Cardiac muscle cell (in vitro differentiated cells and primary cell): ENCODE data around the gene OXTR. TPM values are rescaled to one million over a fixed set of nuclear protein-coding genes. Genes with fewer than 3 reads are reported as not detected.

Source experiments
- DNase-seq, 2 donors: peaks; one replicate each; pipeline versions ENCODE4 v3.0.0 to v3.0.0-alpha.2; 2010 to 2017; ENCODE audit warnings: low read depth in 1 of 2, low spot score in 1 of 2
- H3K27ac ChIP-seq: fragments of 200-600 bp; sonication (generic); 2 replicates; pipeline ENCODE4 v1.5.1; 2016
- H3K27me3 ChIP-seq: fragments of 200-600 bp; sonication (generic); 2 replicates; pipeline ENCODE4 v1.6.0; 2016; ENCODE audit warnings: control low read depth
- H3K36me3 ChIP-seq: fragments of 200-600 bp; sonication (generic); 2 replicates; pipeline ENCODE4 v1.5.1; 2016; ENCODE audit warnings: control low read depth
- H3K4me1 ChIP-seq: fragments of 200-600 bp; sonication (generic); 2 replicates; pipeline ENCODE4 v1.8.1; 2017; ENCODE audit warnings: low read depth, mild to moderate bottlenecking, mixed run types
- H3K4me3 ChIP-seq: fragments of 200-600 bp; sonication (generic); 2 replicates; pipeline ENCODE4 v1.5.1; 2016; ENCODE audit warnings: mild to moderate bottlenecking
- H3K9me3 ChIP-seq: fragments of 200-600 bp; sonication (generic); 2 replicates; pipeline ENCODE4 v1.5.1; 2017; ENCODE audit warnings: low read depth, mild to moderate bottlenecking, control low read depth
- polyA plus RNA-seq: library from polyadenylated mRNA; unstranded; fragments of >200 nt; fragmentation: Nextera tagmentation; extraction: Ambion mirVana; gene quantifications from 2 replicates; pipeline ENCODE4 v1.2.1, GENCODE V29; 2016
- total RNA-seq: library from RNA; depleted of rRNA; stranded (reverse); fragments of >200 nt; gene quantifications from 2 replicates; pipeline ENCODE4 v1.2.3, GENCODE V29; 2016
- TF ChIP-seq, protein P1 (sequence below): IDR thresholded peaks from 2 replicates; pipeline ENCODE4 v1.5.1; 2012; ENCODE audit warnings: low read depth, mild to moderate bottlenecking, low read length

Gene OXTR
- total and polyA plus RNA-seq, 2 experiments from 2014 or later: 0.64 to 1.9 TPM

GRCh38 chr3:8757551-8758518, 11.6 kb downstream of the OXTR start:
- DNase-seq: peak in 1 of 2 donors; percentile 35
- no peaks in the 10 kb centered on the region for H3K36me3 ChIP-seq
- H3K27ac ChIP-seq: no peak overlapping the region

GRCh38 chr3:8756671-8757070, 12.7 kb downstream of the OXTR start:
- Histone ChIP-seq H3K4me3 (no peak overlapping the region), H3K27me3 (no peaks in the 10 kb centered on the region), H3K9me3 (no peaks in the 10 kb centered on the region), H3K4me1 (no peaks in the 10 kb centered on the region), H3K36me3 (no peaks in the 10 kb centered on the region), H3K27ac (no peak overlapping the region)
- no peak for DNase-seq
- TF ChIP-seq, protein P1, sequence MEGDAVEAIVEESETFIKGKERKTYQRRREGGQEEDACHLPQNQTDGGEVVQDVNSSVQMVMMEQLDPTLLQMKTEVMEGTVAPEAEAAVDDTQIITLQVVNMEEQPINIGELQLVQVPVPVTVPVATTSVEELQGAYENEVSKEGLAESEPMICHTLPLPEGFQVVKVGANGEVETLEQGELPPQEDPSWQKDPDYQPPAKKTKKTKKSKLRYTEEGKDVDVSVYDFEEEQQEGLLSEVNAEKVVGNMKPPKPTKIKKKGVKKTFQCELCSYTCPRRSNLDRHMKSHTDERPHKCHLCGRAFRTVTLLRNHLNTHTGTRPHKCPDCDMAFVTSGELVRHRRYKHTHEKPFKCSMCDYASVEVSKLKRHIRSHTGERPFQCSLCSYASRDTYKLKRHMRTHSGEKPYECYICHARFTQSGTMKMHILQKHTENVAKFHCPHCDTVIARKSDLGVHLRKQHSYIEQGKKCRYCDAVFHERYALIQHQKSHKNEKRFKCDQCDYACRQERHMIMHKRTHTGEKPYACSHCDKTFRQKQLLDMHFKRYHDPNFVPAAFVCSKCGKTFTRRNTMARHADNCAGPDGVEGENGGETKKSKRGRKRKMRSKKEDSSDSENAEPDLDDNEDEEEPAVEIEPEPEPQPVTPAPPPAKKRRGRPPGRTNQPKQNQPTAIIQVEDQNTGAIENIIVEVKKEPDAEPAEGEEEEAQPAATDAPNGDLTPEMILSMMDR: no peak

More at GRCh38 chr3:8757551-8758518, 11.6 kb downstream of the OXTR start:
- Histone ChIP-seq H3K27me3 (no peaks in the 10 kb centered on the region), H3K4me1 (no peaks in the 10 kb centered on the region), H3K4me3 (no peak overlapping the region), H3K9me3 (no peaks in the 10 kb centered on the region)
- TF ChIP-seq, protein P1: no peak

- Histone ChIP-seq H3K36me3 (no peaks in the 10 kb centered on the region), H3K27me3 (no peaks in the 10 kb centered on the region), H3K4me3 (no peak overlapping the region), H3K4me1 (no peaks in the 10 kb centered on the region), H3K27ac (no peak overlapping the region), H3K9me3 (no peaks in the 10 kb centered on the region)
- TF ChIP-seq, protein P1: peak; percentile 45
- DNase-seq: peak in 1 of 2 donors; percentile 25
These were observed 13.7 kb downstream of the OXTR start for GRCh38 chr3:8755564-8756237.

DNA sequence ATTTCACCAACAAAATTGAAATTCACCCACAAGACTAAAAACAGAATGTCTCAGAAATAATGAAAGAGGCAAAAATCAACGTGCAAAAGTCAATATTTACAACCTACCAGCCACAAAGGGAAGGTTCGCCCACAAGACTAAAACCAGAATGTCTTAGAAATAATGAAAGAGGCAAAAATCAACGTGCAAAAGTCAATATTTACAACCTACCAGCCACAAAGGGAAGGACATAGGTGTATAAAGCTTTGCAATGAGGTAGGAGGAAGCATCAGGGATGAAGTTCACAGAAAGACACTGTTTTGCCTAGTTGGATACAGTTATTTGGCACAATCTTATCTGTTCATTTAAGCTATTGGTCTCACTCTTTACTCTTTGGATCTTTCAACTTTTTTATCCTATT, 14.3 kb downstream of the OXTR start:
- DNase-seq: no peak
- no peak overlapping the region for H3K4me3 ChIP-seq
- H3K9me3 ChIP-seq: no peaks in the 10 kb centered on the region
- TF ChIP-seq, protein P1: no peak
- no peaks in the 10 kb centered on the region for H3K36me3 ChIP-seq
- H3K27me3 ChIP-seq: no peaks in the 10 kb centered on the region
- no peaks in the 10 kb centered on the region for H3K4me1 ChIP-seq
- H3K27ac ChIP-seq: no peak overlapping the region

- H3K27ac ChIP-seq: no peak overlapping the region
- H3K36me3 ChIP-seq: no peaks in the 10 kb centered on the region
- no peaks in the 10 kb centered on the region for H3K4me1 ChIP-seq
- DNase-seq: no peak
- H3K9me3 ChIP-seq: no peaks in the 10 kb centered on the region
- H3K27me3 ChIP-seq: no peaks in the 10 kb centered on the region
- TF ChIP-seq, protein P1: no peak
- H3K4me3 ChIP-seq: no peak overlapping the region
These were observed 16.6 kb downstream of the OXTR start for GRCh38 chr3:8752832-8753231.
